ENCODE data around the gene CBFA2T3. TPM values are rescaled to one million over a fixed set of nuclear protein-coding genes. Genes with fewer than 3 reads are reported as not detected.
"Not testable (repeated sequence)": the region's sequence is repeated elsewhere in the genome, so short reads cannot be mapped to it uniquely, and the experiment has no call there.

CBFA2T3 gene
- total RNA-seq, 1 donor from 2014 or later, result 32.8 TPM

GRCh38 chr16:89004209-89004831 is 27.3 kb upstream of the CBFA2T3 start:
- intact Hi-C loops (cut with DNase I), result no loop called here
- H3K9me3 ChIP-seq, result peaks cover 0 to 14% of the 10 kb centered on the region in 2 donors
- H3K4me1 ChIP-seq, result no peaks in the 10 kb centered on the region
- no peak for DNase-seq (ENCODE audit: low spot score in 2 of 2)
- H3K27me3 ChIP-seq, result no peaks in the 10 kb centered on the region
- H3K27ac ChIP-seq, result no peak overlapping the region
- no peaks in the 10 kb centered on the region for H3K36me3 ChIP-seq
- no peak overlapping the region for H3K4me3 ChIP-seq
- no peak for TF ChIP-seq CTCF (IDR thresholded peaks at IDR 0.05)

- intact Hi-C loops (cut with DNase I), result no loop called here
- no peaks in the 10 kb centered on the region for H3K4me1 ChIP-seq
- no peaks in the 10 kb centered on the region for H3K36me3 ChIP-seq
- no peak overlapping the region for H3K27ac ChIP-seq
- no peak for TF ChIP-seq CTCF (IDR thresholded peaks at IDR 0.05)
- H3K27me3 ChIP-seq, result no peaks in the 10 kb centered on the region
- no peak for DNase-seq (ENCODE audit: low spot score in 2 of 2)
- H3K4me3 ChIP-seq, result no peak overlapping the region
- H3K9me3 ChIP-seq, result peaks cover 1 to 14% of the 10 kb centered on the region in 2 donors
Observed at GRCh38 chr16:89003831-89004208, 26.8 kb upstream of the CBFA2T3 start.

- H3K4me3 ChIP-seq, result no peak overlapping the region
- H3K9me3 ChIP-seq, result peaks cover 6 to 19% of the 10 kb centered on the region in 2 donors
- intact Hi-C loops (cut with DNase I), result no loop called here
- no peak for TF ChIP-seq CTCF (IDR thresholded peaks at IDR 0.05)
- H3K4me1 ChIP-seq, result no peaks in the 10 kb centered on the region
- DNase-seq (ENCODE audit: low spot score in 2 of 2), result no peak
- H3K27ac ChIP-seq, result no peak overlapping the region
- no peaks in the 10 kb centered on the region for H3K36me3 ChIP-seq
- H3K27me3 ChIP-seq, result no peaks in the 10 kb centered on the region
Observed at GRCh38 chr16:89002851-89003830, 26.1 kb upstream of the CBFA2T3 start.

- H3K27ac ChIP-seq; intact Hi-C loops (cut with DNase I); H3K27me3 ChIP-seq; H3K4me3 ChIP-seq; H3K36me3 ChIP-seq; DNase-seq (ENCODE audit: low spot score in 2 of 2); H3K4me1 ChIP-seq: not testable (repeated sequence)
- peaks cover 17 to 28% of the 10 kb centered on the region in 2 donors for H3K9me3 ChIP-seq
Observed at GRCh38 chr16:89002081-89002480, 25.1 kb upstream of the CBFA2T3 start.

GRCh38 chr16:89001117-89002027 is 24.4 kb upstream of the CBFA2T3 start:
- H3K4me1 ChIP-seq, result no peaks in the 10 kb centered on the region
- no peak for TF ChIP-seq CTCF (IDR thresholded peaks at IDR 0.05)
- H3K4me3 ChIP-seq, result no peak overlapping the region
- H3K9me3 ChIP-seq, result peaks cover 21 to 30% of the 10 kb centered on the region in 2 donors
- no peak overlapping the region for H3K27ac ChIP-seq
- DNase-seq (ENCODE audit: low spot score in 2 of 2), result no peak
- H3K36me3 ChIP-seq, result no peaks in the 10 kb centered on the region
- intact Hi-C loops (cut with DNase I), result no loop called here
- H3K27me3 ChIP-seq, result no peaks in the 10 kb centered on the region
